HG02938 (cell line): Measurements from ENCODE around the gene DLL4.
"Not testable (repeated sequence)": the region's sequence is repeated elsewhere in the genome, so short reads cannot be mapped to it uniquely, and the experiment has no call there.

Source experiments
- ATAC-seq: cut with Tn5 transposase; IDR thresholded peaks from one replicate; pipeline ENCODE4 v1.9.1; 2021; ENCODE audit warnings: mild to moderate bottlenecking, moderate library complexity; ENCODE audit not compliant: unreplicated experiment

The DLL4 gene

GRCh38 chr15:40957041-40957555 is 28.0 kb downstream of the DLL4 start:
- ATAC-seq: no peak

- ATAC-seq: no peak
Observed at GRCh38 chr15:40957581-40958051, 28.5 kb downstream of the DLL4 start.

- ATAC-seq: no peak
Observed at GRCh38 chr15:40958146-40958545, 29.0 kb downstream of the DLL4 start.

- no peak for ATAC-seq
Observed at GRCh38 chr15:40958723-40959122, 29.6 kb downstream of the DLL4 start.

GRCh38 chr15:40959331-40960141 is 30.4 kb downstream of the DLL4 start:
- no peak for ATAC-seq

- ATAC-seq: no peak
Observed at GRCh38 chr15:40960151-40960885, 31.2 kb downstream of the DLL4 start.

GRCh38 chr15:40960925-40961324 is 31.8 kb downstream of the DLL4 start:
- no peak for ATAC-seq

- not testable (repeated sequence) for ATAC-seq
Observed at GRCh38 chr15:40961740-40962139, 32.6 kb downstream of the DLL4 start.

GRCh38 chr15:40962317-40962716 is 33.2 kb downstream of the DLL4 start:
- ATAC-seq: not testable (repeated sequence)

GRCh38 chr15:40963201-40963600 is 34.1 kb downstream of the DLL4 start:
- no peak for ATAC-seq

- ATAC-seq: no peak
Observed at GRCh38 chr15:40964006-40964405, 34.9 kb downstream of the DLL4 start.

- no peak for ATAC-seq
Observed at GRCh38 chr15:40964634-40965033, 35.5 kb downstream of the DLL4 start.

GRCh38 chr15:40968290-40969085 is 39.3 kb downstream of the DLL4 start:
- ATAC-seq: no peak

- ATAC-seq: no peak
Observed at GRCh38 chr15:40969363-40969762, 40.2 kb downstream of the DLL4 start.

- ATAC-seq: no peak
Observed at GRCh38 chr15:40974879-40975278, 45.7 kb downstream of the DLL4 start.

GRCh38 chr15:40976819-40977218 is 47.7 kb downstream of the DLL4 start:
- ATAC-seq: no peak

GRCh38 chr15:40978141-40978540 is 49.0 kb downstream of the DLL4 start:
- ATAC-seq: no peak

- no peak for ATAC-seq
Observed at GRCh38 chr15:40978562-40978961, 49.4 kb downstream of the DLL4 start.

- no peak for ATAC-seq
Observed at GRCh38 chr15:40981186-40981585, 52.0 kb downstream of the DLL4 start.

GRCh38 chr15:40982855-40983254 is 53.7 kb downstream of the DLL4 start:
- no peak for ATAC-seq

- ATAC-seq: no peak
Observed at GRCh38 chr15:40984406-40984805, 55.3 kb downstream of the DLL4 start.
